ENCODE measurements around the gene RNF144A.

- TF ChIP-seq HMGXB4 (CRISPR knock-in tag; IDR thresholded peaks at IDR 0.05) (no peak), CTCF (IDR thresholded peaks at IDR 0.05) (no peak), ATF2 (CRISPR knock-in tag; IDR thresholded peaks at IDR 0.05; ENCODE audit: borderline replicate concordance, low read depth) (no peak), NFYB (CRISPR knock-in tag; conservative IDR thresholded peaks at IDR 0.05; ENCODE audit: low read depth) (no peak), ATF3 (CRISPR knock-in tag; conservative IDR thresholded peaks at IDR 0.05) (no peak)
Observed at GRCh38 chr2:6911721-6912120, 5.5 kb upstream of the RNF144A start.
